HK-2 (cell line): Measurements from ENCODE around the gene AWAT2.

Experiments
- DNase-seq: peaks from one replicate; pipeline ENCODE4 v3.0.0-alpha.2; 2018; ENCODE audit not compliant: unreplicated experiment

The AWAT2 gene

GRCh38 chrX:70042399-70043371 lies 7.1 kb downstream of the AWAT2 start:
- no peak for DNase-seq

GRCh38 chrX:70041993-70042392 lies 7.7 kb downstream of the AWAT2 start:
- no peak for DNase-seq

- no peak for DNase-seq
These were observed 10.0 kb downstream of the AWAT2 start for GRCh38 chrX:70039758-70040157.

- no peak for DNase-seq
These were observed 10.8 kb downstream of the AWAT2 start for GRCh38 chrX:70038951-70039350.

GRCh38 chrX:70038515-70038914 lies 11.2 kb downstream of the AWAT2 start:
- DNase-seq, result no peak

GRCh38 chrX:70034646-70035045 lies 15.1 kb downstream of the AWAT2 start:
- no peak for DNase-seq

GRCh38 chrX:70033348-70034051 lies 16.2 kb downstream of the AWAT2 start:
- peak; percentile 26 for DNase-seq

GRCh38 chrX:70032792-70033191 lies 16.9 kb downstream of the AWAT2 start:
- no peak for DNase-seq

- DNase-seq, result peak; percentile 25
These were observed 19.4 kb downstream of the AWAT2 start for GRCh38 chrX:70030301-70030767.

- DNase-seq, result no peak
These were observed 19.9 kb downstream of the AWAT2 start for GRCh38 chrX:70029863-70030262.

- no peak for DNase-seq
These were observed 22.9 kb downstream of the AWAT2 start for GRCh38 chrX:70026851-70027200.

- DNase-seq, result no peak
These were observed 23.5 kb downstream of the AWAT2 start for GRCh38 chrX:70026112-70026850.

GRCh38 chrX:70025464-70025863 lies 24.3 kb downstream of the AWAT2 start:
- DNase-seq, result no peak

GRCh38 chrX:70022616-70023015 lies 27.1 kb downstream of the AWAT2 start:
- DNase-seq, result no peak

GRCh38 chrX:70016513-70016912 lies 33.2 kb downstream of the AWAT2 start:
- DNase-seq, result no peak

GRCh38 chrX:70013466-70014381 lies 36.0 kb downstream of the AWAT2 start:
- no peak for DNase-seq

GRCh38 chrX:70012756-70013155 lies 37.0 kb downstream of the AWAT2 start:
- no peak for DNase-seq

GRCh38 chrX:70009970-70010369 lies 39.8 kb downstream of the AWAT2 start:
- no peak for DNase-seq

GRCh38 chrX:70009049-70009448 lies 40.7 kb downstream of the AWAT2 start:
- no peak for DNase-seq

GRCh38 chrX:70007946-70008345 lies 41.8 kb downstream of the AWAT2 start:
- DNase-seq, result no peak

- DNase-seq, result no peak
These were observed 47.9 kb downstream of the AWAT2 start for GRCh38 chrX:70001708-70002341.
